PC-9 (cell line): ENCODE results near the gene GXYLT1. TPM values are rescaled to one million over a fixed set of nuclear protein-coding genes. Genes with fewer than 3 reads are reported as not detected.

Experiments used
- BruUV-seq: library from RNA; stranded (reverse); fragments of 400-500 nt; replicated peaks from 2 replicates; lab custom pipeline; 2021; lab: Mats Ljungman, UMichigan
- CTCF ChIA-PET: fragments of 300-600 bp; sonication (Branson Sonifier 250); formaldehyde crosslinking; loops from one replicate; lab custom pipeline; 2022; ENCODE audit warnings: antibody characterized with exemption; lab: Charles Lee
- POLR2A ChIA-PET: fragments of 300-600 bp; sonication (Branson Sonifier 250); formaldehyde crosslinking; loops from one replicate; lab custom pipeline; 2022; ENCODE audit warnings: antibody characterized with exemption; ENCODE audit not compliant: unreplicated experiment; lab: Charles Lee
- DNase-seq, 2 experiments: peaks; one replicate each; pipeline versions ENCODE4 v3.0.0 to v3.0.0-alpha.2; 2015 to 2022; ENCODE audit warnings: mixed read lengths in 1 of 2
- H2AFZ ChIP-seq: fragments of 200-600 bp; sonication (generic); 2 replicates; pipeline ENCODE4 v1.8.1; 2017; ENCODE audit warnings: antibody characterized with exemption
- H3F3A ChIP-seq: fragments of 200-600 bp; sonication (generic); 2 replicates; pipeline ENCODE4 v1.8.1; 2017; ENCODE audit warnings: antibody characterized with exemption, mild to moderate bottlenecking, low read depth; ENCODE audit not compliant: insufficient read depth
- H3K27ac ChIP-seq: fragments of 200-600 bp; sonication (generic); 2 replicates; pipeline ENCODE4 v1.6.1; 2016; ENCODE audit warnings: mixed run types
- H3K27me3 ChIP-seq: fragments of 200-600 bp; sonication (generic); 2 replicates; pipeline ENCODE4 v1.6.1; 2016; ENCODE audit warnings: low read depth, mixed run types; ENCODE audit not compliant: insufficient read depth
- H3K36me3 ChIP-seq: fragments of 200-600 bp; sonication (generic); 2 replicates; pipeline ENCODE4 v1.6.1; 2016; ENCODE audit warnings: low read depth, mixed run types
- H3K4me1 ChIP-seq: fragments of 200-600 bp; sonication (generic); replicated peaks from 2 replicates; pipeline ENCODE4 v1.6.1; 2016; ENCODE audit warnings: mixed run types; ENCODE audit not compliant: insufficient read depth
- H3K4me2 ChIP-seq: fragments of 200-600 bp; sonication (generic); 2 replicates; pipeline ENCODE4 v1.6.1; 2017; ENCODE audit warnings: mixed run types
- H3K4me3 ChIP-seq: fragments of 200-600 bp; sonication (generic); 2 replicates; pipeline ENCODE4 v1.6.1; 2016; ENCODE audit warnings: mixed run types
- H3K79me2 ChIP-seq: fragments of 200-600 bp; sonication (generic); 2 replicates; pipeline ENCODE4 v1.6.1; 2017; ENCODE audit warnings: low read depth, mixed run types
- H3K9me2 ChIP-seq: fragments of 200-600 bp; sonication (generic); 2 replicates; pipeline ENCODE4 v1.8.1; 2017; ENCODE audit warnings: mild to moderate bottlenecking; ENCODE audit not compliant: insufficient read depth
- H3K9me3 ChIP-seq: fragments of 200-600 bp; sonication (generic); 2 replicates; pipeline ENCODE4 v1.8.1; 2016; ENCODE audit warnings: low read depth; ENCODE audit not compliant: insufficient read depth
- H4K20me1 ChIP-seq: fragments of 200-600 bp; sonication (generic); 2 replicates; pipeline ENCODE4 v1.8.1; 2017; ENCODE audit not compliant: insufficient read depth
- CTCF ChIP-seq: fragments of 200-600 bp; sonication (generic); conservative IDR thresholded peaks from 2 replicates; pipeline ENCODE4 v1.6.1; 2017; ENCODE audit warnings: mixed run types, antibody characterized with exemption, mild to moderate bottlenecking, moderate library complexity
- EZH2 ChIP-seq: fragments of 200-600 bp; sonication (generic); IDR thresholded peaks from 2 replicates; pipeline ENCODE4 v1.8.0; 2017; ENCODE audit warnings: antibody characterized with exemption, low read depth
- intact Hi-C: fragments of 100-400 bp; cut with micrococcal nuclease; formaldehyde crosslinking; loops from one replicate; pipeline ENCODE4 v1.10.0; 2022; ENCODE audit not compliant: unreplicated experiment
- total RNA-seq: library from RNA; stranded (reverse); gene quantifications from 2 replicates; pipeline ENCODE4 v1.2.3, GENCODE V29; 2021

The GXYLT1 gene
- total RNA-seq, 1 experiment from 2014 or later, result 7.8 TPM

DNA sequence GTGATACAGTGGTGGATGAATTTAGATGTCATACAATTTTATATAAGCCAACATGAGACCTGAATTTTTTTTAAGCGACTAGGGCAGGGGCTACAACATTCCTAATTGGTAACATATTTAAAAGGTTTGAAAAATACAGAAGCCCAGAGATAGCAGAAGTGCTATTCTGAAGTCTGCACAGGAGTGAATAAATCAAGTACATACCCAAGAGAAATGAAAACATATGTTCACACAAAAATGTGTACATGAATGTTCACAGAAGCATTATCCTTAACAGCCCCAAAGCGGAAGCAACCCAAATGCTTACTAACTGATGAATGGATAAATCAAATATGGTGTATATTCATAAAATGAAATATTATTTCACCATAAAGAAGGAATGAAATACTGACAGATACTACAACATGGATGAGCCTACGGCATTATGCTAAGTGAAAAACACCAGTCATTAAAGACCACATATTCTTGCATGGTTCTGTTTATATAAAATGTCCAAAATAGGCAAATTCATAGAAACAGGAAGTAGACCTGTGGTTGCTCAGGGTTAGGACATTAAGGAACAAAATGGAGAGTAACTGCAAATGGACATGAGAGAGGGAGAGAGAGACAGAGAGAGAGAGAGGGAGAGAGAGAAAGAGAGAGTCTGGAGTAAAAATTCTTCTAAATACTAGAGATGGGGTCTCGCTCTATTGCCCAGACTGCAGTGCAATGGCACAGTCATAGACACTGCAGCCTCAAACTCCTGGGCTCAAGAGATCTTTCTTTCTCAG is 28.0 kb upstream of the GXYLT1 start:
- Histone ChIP-seq H3K36me3 (no peaks in the 10 kb centered on the region), H3K27ac (no peak overlapping the region), H3K4me2 (no peak overlapping the region), H4K20me1 (no peaks in the 10 kb centered on the region), H3K4me3 (no peak overlapping the region), H3K79me2 (no peaks in the 10 kb centered on the region), H3K4me1 (no peaks in the 10 kb centered on the region), H3K9me2 (no peaks in the 10 kb centered on the region), H3K27me3 (no peaks in the 10 kb centered on the region), H3K9me3 (no peaks in the 10 kb centered on the region), H3F3A (no peaks in the 10 kb centered on the region), H2AFZ (no peak overlapping the region)
- intact Hi-C loops, result no loop called here
- POLR2A ChIA-PET, result no interaction called here
- TF ChIP-seq EZH2 (no peak), CTCF (no peak)
- CTCF ChIA-PET, result no interaction called here
- BruUV-seq, result no TSS peak
- no peak for DNase-seq

GRCh38 chr12:42167711-42168110 is 23.0 kb upstream of the GXYLT1 start:
- intact Hi-C loops, result no loop called here
- no peak overlapping the region for H3K27ac ChIP-seq
- no peaks in the 10 kb centered on the region for H3K9me3 ChIP-seq
- no peak overlapping the region for H3K4me2 ChIP-seq
- CTCF ChIA-PET, result no interaction called here
- TF ChIP-seq CTCF, result no peak
- no peak for TF ChIP-seq EZH2
- no peaks in the 10 kb centered on the region for H3K27me3 ChIP-seq
- no peak overlapping the region for H3K4me3 ChIP-seq
- DNase-seq, result no peak
- no TSS peak for BruUV-seq
- no peaks in the 10 kb centered on the region for H3K4me1 ChIP-seq
- H2AFZ ChIP-seq, result no peak overlapping the region
- H3K79me2 ChIP-seq, result no peaks in the 10 kb centered on the region
- no peaks in the 10 kb centered on the region for H4K20me1 ChIP-seq
- POLR2A ChIA-PET, result no interaction called here
- no peaks in the 10 kb centered on the region for H3F3A ChIP-seq
- no peaks in the 10 kb centered on the region for H3K9me2 ChIP-seq
- no peaks in the 10 kb centered on the region for H3K36me3 ChIP-seq

DNA sequence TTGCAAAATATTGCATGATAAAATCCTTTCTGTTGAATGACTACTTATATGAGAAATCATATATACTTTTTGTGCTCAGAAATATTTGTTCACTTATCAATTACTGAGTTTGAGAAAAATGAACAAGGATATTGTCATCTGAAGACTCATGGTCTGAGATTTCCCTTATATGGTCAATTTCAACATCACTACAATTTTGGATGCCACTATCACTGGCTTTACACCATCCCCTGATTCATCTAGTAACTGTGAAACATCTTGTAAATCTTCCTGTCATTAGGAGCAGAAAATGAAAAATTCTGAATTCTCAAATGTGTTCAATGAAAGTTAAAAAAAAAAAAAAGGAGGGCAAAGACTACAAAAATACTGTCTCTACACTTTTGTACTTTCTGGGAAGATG is 21.8 kb upstream of the GXYLT1 start:
- no peak overlapping the region for H3K27ac ChIP-seq
- H3K4me3 ChIP-seq, result no peak overlapping the region
- no peaks in the 10 kb centered on the region for H3K79me2 ChIP-seq
- H3K4me2 ChIP-seq, result no peak overlapping the region
- CTCF ChIA-PET, result no interaction called here
- POLR2A ChIA-PET, result no interaction called here
- H3K9me2 ChIP-seq, result no peaks in the 10 kb centered on the region
- H2AFZ ChIP-seq, result no peak overlapping the region
- H4K20me1 ChIP-seq, result no peaks in the 10 kb centered on the region
- no peaks in the 10 kb centered on the region for H3K36me3 ChIP-seq
- no peaks in the 10 kb centered on the region for H3K9me3 ChIP-seq
- TF ChIP-seq CTCF (no peak), EZH2 (no peak)
- DNase-seq, result no peak
- intact Hi-C loops, result no loop called here
- BruUV-seq, result no TSS peak
- no peaks in the 10 kb centered on the region; the same call in 1 of the 2 replicates for H3F3A ChIP-seq
- no peaks in the 10 kb centered on the region for H3K27me3 ChIP-seq
- H3K4me1 ChIP-seq, result peaks cover 5% of the 10 kb centered on the region
